Measurements from ENCODE around the gene PSMC2. TPM values are rescaled to one million over a fixed set of nuclear protein-coding genes. Genes with fewer than 3 reads are reported as not detected.

The PSMC2 gene
- total RNA-seq, 1 experiment from 2014 or later: 200 TPM

- no peaks in the 10 kb centered on the region for H3K4me1 ChIP-seq
- CTCF ChIA-PET: no interaction called here
- no peak overlapping the region for H3K27ac Mint-ChIP-seq (ENCODE audit: unreplicated experiment)
- no peaks in the 10 kb centered on the region for H3K9me3 Mint-ChIP-seq (ENCODE audit: unreplicated experiment)
- TF ChIP-seq CTCF (IDR thresholded peaks at IDR 0.05; ENCODE audit: insufficient read depth in 1 of 2, low read depth in 1 of 2, low read length in 1 of 2, severe bottlenecking in 1 of 2, unreplicated experiment in 1 of 2): no peak
- no peaks in the 10 kb centered on the region for H3K36me3 ChIP-seq (ENCODE audit: control insufficient read depth, insufficient read depth, low read length)
- H3K36me3 Mint-ChIP-seq (ENCODE audit: insufficient read depth, unreplicated experiment): no peaks in the 10 kb centered on the region
- H3K4me3 ChIP-seq (ENCODE audit: low read depth, low read length): no peak overlapping the region
- H3K27me3 Mint-ChIP-seq (ENCODE audit: insufficient read depth, unreplicated experiment): no peaks in the 10 kb centered on the region
- POLR2A ChIA-PET: no interaction called here
- intact Hi-C loops (cut with micrococcal nuclease; ENCODE audit: unreplicated experiment): no loop called here
- DNase-seq: no peak
- H3K9me3 ChIP-seq: no peaks in the 10 kb centered on the region
- H3K4me1 Mint-ChIP-seq (ENCODE audit: low read depth, unreplicated experiment): no peaks in the 10 kb centered on the region
- BruUV-seq (replicated peaks): no TSS peak
- no peak overlapping the region for H3K4me3 Mint-ChIP-seq (ENCODE audit: unreplicated experiment)
- no peaks in the 10 kb centered on the region for H3K27me3 ChIP-seq (replicated peaks; ENCODE audit: control insufficient read depth, insufficient read depth, low read length)
Observed at GRCh38 chr7:103389263-103389662, 41.8 kb downstream of the PSMC2 start.

GRCh38 chr7:103391150-103391549, 43.7 kb downstream of the PSMC2 start:
- DNase-seq: no peak
- Histone ChIP-seq H3K4me1 (no peaks in the 10 kb centered on the region), H3K4me3 (ENCODE audit: low read depth, low read length) (no peak overlapping the region), H3K27me3 (replicated peaks; ENCODE audit: control insufficient read depth, insufficient read depth, low read length) (no peaks in the 10 kb centered on the region), H3K9me3 (no peaks in the 10 kb centered on the region), H3K36me3 (ENCODE audit: control insufficient read depth, insufficient read depth, low read length) (no peaks in the 10 kb centered on the region)
- Mint-ChIP-seq H3K4me1 (ENCODE audit: low read depth, unreplicated experiment) (no peaks in the 10 kb centered on the region), H3K27me3 (ENCODE audit: insufficient read depth, unreplicated experiment) (no peaks in the 10 kb centered on the region), H3K4me3 (ENCODE audit: unreplicated experiment) (no peak overlapping the region), H3K36me3 (ENCODE audit: insufficient read depth, unreplicated experiment) (no peaks in the 10 kb centered on the region), H3K9me3 (ENCODE audit: unreplicated experiment) (no peaks in the 10 kb centered on the region), H3K27ac (ENCODE audit: unreplicated experiment) (no peak overlapping the region)
- intact Hi-C loops (cut with micrococcal nuclease; ENCODE audit: unreplicated experiment): no loop called here
- BruUV-seq (replicated peaks): no TSS peak
- POLR2A ChIA-PET: no interaction called here
- CTCF ChIA-PET: interaction anchor here (0.6 kb wide), 1 partner anchor 93 kb away, joined by 3 read pairs; no protein-coding TSS in a partner anchor
- no peak for TF ChIP-seq CTCF (IDR thresholded peaks at IDR 0.05; ENCODE audit: insufficient read depth in 1 of 2, low read depth in 1 of 2, low read length in 1 of 2, severe bottlenecking in 1 of 2, unreplicated experiment in 1 of 2)

GRCh38 chr7:103391976-103392375, 44.5 kb downstream of the PSMC2 start:
- Histone ChIP-seq H3K27me3 (replicated peaks; ENCODE audit: control insufficient read depth, insufficient read depth, low read length) (no peaks in the 10 kb centered on the region), H3K36me3 (ENCODE audit: control insufficient read depth, insufficient read depth, low read length) (no peaks in the 10 kb centered on the region), H3K4me3 (ENCODE audit: low read depth, low read length) (no peak overlapping the region), H3K4me1 (no peaks in the 10 kb centered on the region), H3K9me3 (no peaks in the 10 kb centered on the region)
- DNase-seq: no peak
- Mint-ChIP-seq H3K4me1 (ENCODE audit: low read depth, unreplicated experiment) (no peaks in the 10 kb centered on the region), H3K9me3 (ENCODE audit: unreplicated experiment) (no peaks in the 10 kb centered on the region), H3K4me3 (ENCODE audit: unreplicated experiment) (no peak overlapping the region), H3K27me3 (ENCODE audit: insufficient read depth, unreplicated experiment) (no peaks in the 10 kb centered on the region), H3K27ac (ENCODE audit: unreplicated experiment) (no peak overlapping the region), H3K36me3 (ENCODE audit: insufficient read depth, unreplicated experiment) (no peaks in the 10 kb centered on the region)
- BruUV-seq (replicated peaks): no TSS peak
- TF ChIP-seq CTCF (IDR thresholded peaks at IDR 0.05; ENCODE audit: insufficient read depth in 1 of 2, low read depth in 1 of 2, low read length in 1 of 2, severe bottlenecking in 1 of 2, unreplicated experiment in 1 of 2): no peak
- ChIA-PET CTCF (interaction anchor here (0.6 kb wide), 1 partner anchor 94 kb away, joined by 3 read pairs; no protein-coding TSS in a partner anchor), POLR2A (no interaction called here)
- intact Hi-C loops (cut with micrococcal nuclease; ENCODE audit: unreplicated experiment): no loop called here
